Vagina (tissue), 2 donors: ENCODE results near the gene BMP5.

Source experiments
- CTCF ChIP-seq, 3 experiments: fragments of 450-650 bp in 2 of 3; fragments of 200-600 bp in 1 of 3; sonication (generic) in 1 of 3; IDR thresholded peaks; one replicate each; pipeline ENCODE4 v1.5.1; 2017 to 2019; ENCODE audit warnings: antibody characterized with exemption in 3 of 3, mild to moderate bottlenecking in 2 of 3, moderate library complexity in 2 of 3
- POLR2AphosphoS5 ChIP-seq, 2 donors: sonication (generic); formaldehyde crosslinking; IDR thresholded peaks; one replicate each; pipeline ENCODE4 v1.9.0; 2017; ENCODE audit warnings: antibody characterized with exemption in 2 of 2, mild to moderate bottlenecking in 2 of 2, low read depth in 1 of 2; ENCODE audit not compliant: insufficient read depth in 1 of 2

DNA sequence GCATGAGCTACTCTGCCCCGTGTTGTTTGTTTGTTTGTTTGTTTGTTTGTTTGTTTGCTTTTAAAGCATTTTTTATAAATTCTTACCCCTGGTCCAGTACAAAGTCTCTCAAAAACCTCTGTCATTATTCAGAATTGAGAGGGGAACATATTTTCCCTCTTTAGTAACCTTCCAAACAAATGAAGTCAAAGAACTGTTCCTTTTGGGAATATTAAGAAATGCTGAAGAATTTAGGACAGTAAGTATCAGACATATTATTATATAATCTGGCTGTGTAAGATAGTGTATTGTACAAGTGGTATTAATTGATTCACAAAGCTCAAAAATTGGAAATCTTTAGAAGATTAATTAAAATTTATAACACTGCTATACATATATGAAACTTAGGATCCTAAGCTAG is 54.7 kb downstream of the BMP5 start:
- TF ChIP-seq CTCF (IDR thresholded peaks at IDR 0.05), result no peak
- TF ChIP-seq POLR2AphosphoS5 (IDR thresholded peaks at IDR 0.05; ENCODE audit: insufficient read depth in 1 of 2, low read depth in 1 of 2), result no peak
